HEK293 (cell line): ENCODE results near the gene SPO11.

Experiments used
- CTCF ChIA-PET: fragments of 350-600 bp; formaldehyde crosslinking; extraction: SDS; loops from one replicate; lab custom pipeline; 2021; ENCODE audit warnings: antibody characterized with exemption; lab: Yijun Ruan, JAX
- POLR2A ChIA-PET: fragments of 300-600 bp; formaldehyde crosslinking; extraction: SDS; loops from one replicate; lab custom pipeline; 2020; ENCODE audit warnings: antibody characterized with exemption, inconsistent platforms; lab: Yijun Ruan, JAX
- H3K27ac ChIP-seq: fragments of 200-500 bp; sonication (Bioruptor generic); 2 replicates; pipeline ENCODE4 v1.5.1; 2014; ENCODE audit warnings: low read depth, low read length, control low read depth, inconsistent platforms; ENCODE audit errors: extremely low read depth
- H3K36me3 ChIP-seq, 2 experiments: fragments of 200-500 bp in 1 of 2; sonication (Bioruptor generic) in 1 of 2; 1 replicate in 1 of 2; 2 replicates in 1 of 2; pipeline ENCODE4 v1.5.1; 2014 to 2017; ENCODE audit warnings: inconsistent platforms in 2 of 2, low read length in 2 of 2; ENCODE audit not compliant: control insufficient read depth in 2 of 2, insufficient read depth in 1 of 2
- H3K4me1 ChIP-seq: fragments of 200-500 bp; sonication (Bioruptor generic); 2 replicates; pipeline ENCODE4 v1.5.1; 2014; ENCODE audit warnings: mild to moderate bottlenecking, low read length, inconsistent platforms; ENCODE audit not compliant: control insufficient read depth, insufficient read depth
- H3K4me3 ChIP-seq: 2 replicates; pipeline ENCODE4 v1.5.1; 2011; ENCODE audit warnings: low read depth, mild to moderate bottlenecking, control low read depth, low read length, moderate library complexity
- H3K9me3 ChIP-seq: fragments of 200-500 bp; sonication (Bioruptor generic); 2 replicates; pipeline ENCODE4 v1.5.1; 2014; ENCODE audit warnings: low read depth, low read length, inconsistent platforms; ENCODE audit not compliant: control insufficient read depth, insufficient read depth
- BCL11A ChIP-seq: fragments of 450-650 bp; formaldehyde crosslinking; IDR thresholded peaks from 2 replicates; pipeline ENCODE4 v1.5.1; 2016; ENCODE audit warnings: low read depth, missing biosample characterization, missing genetic modification characterization
- EGR2 ChIP-seq: fragments of 450-650 bp; formaldehyde crosslinking; IDR thresholded peaks from 2 replicates; pipeline ENCODE4 v1.5.1; 2016; ENCODE audit warnings: low read depth, missing biosample characterization, missing genetic modification characterization
- FEZF1 ChIP-seq: fragments of 450-650 bp; formaldehyde crosslinking; IDR thresholded peaks from 2 replicates; pipeline ENCODE4 v1.5.1; 2016; ENCODE audit warnings: missing biosample characterization, missing genetic modification characterization
- GLIS2 ChIP-seq: fragments of 450-650 bp; formaldehyde crosslinking; IDR thresholded peaks from 2 replicates; pipeline ENCODE4 v1.5.1; 2016; ENCODE audit warnings: missing biosample characterization, missing genetic modification characterization
- KLF1 ChIP-seq: fragments of 450-650 bp; formaldehyde crosslinking; IDR thresholded peaks from 2 replicates; pipeline ENCODE4 v1.5.1; 2016; ENCODE audit warnings: missing biosample characterization, missing genetic modification characterization
- KLF8 ChIP-seq: fragments of 450-650 bp; formaldehyde crosslinking; IDR thresholded peaks from 2 replicates; pipeline ENCODE4 v1.5.1; 2016; ENCODE audit warnings: missing biosample characterization, missing genetic modification characterization
- SP2 ChIP-seq: fragments of 450-650 bp; formaldehyde crosslinking; IDR thresholded peaks from 2 replicates; pipeline ENCODE4 v1.5.1; 2016; ENCODE audit warnings: missing biosample characterization, missing genetic modification characterization
- SP7 ChIP-seq: fragments of 450-650 bp; formaldehyde crosslinking; IDR thresholded peaks from 2 replicates; pipeline ENCODE4 v1.5.1; 2016; ENCODE audit warnings: missing biosample characterization, missing genetic modification characterization
- TCF7L2 ChIP-seq: IDR thresholded peaks from 2 replicates; pipeline ENCODE4 v1.6.1; 2011; ENCODE audit warnings: low read depth, mild to moderate bottlenecking, inconsistent platforms, low read length, moderate library complexity, borderline replicate concordance
- ZBTB8A ChIP-seq: fragments of 450-650 bp; formaldehyde crosslinking; IDR thresholded peaks from 2 replicates; pipeline ENCODE4 v1.5.1; 2016; ENCODE audit warnings: missing biosample characterization, missing genetic modification characterization
- ZFHX2 ChIP-seq: fragments of 450-650 bp; formaldehyde crosslinking; conservative IDR thresholded peaks from 2 replicates; pipeline ENCODE4 v1.5.1; 2016; ENCODE audit warnings: missing biosample characterization, missing genetic modification characterization
- ZNF202 ChIP-seq: fragments of 450-650 bp; formaldehyde crosslinking; IDR thresholded peaks from 2 replicates; pipeline ENCODE4 v1.5.1; 2016; ENCODE audit warnings: missing biosample characterization, missing genetic modification characterization, borderline replicate concordance
- ZNF223 ChIP-seq: fragments of 450-650 bp; formaldehyde crosslinking; IDR thresholded peaks from 2 replicates; pipeline ENCODE4 v1.5.1; 2016; ENCODE audit warnings: missing biosample characterization, missing genetic modification characterization
- ZNF24 ChIP-seq: fragments of 450-650 bp; formaldehyde crosslinking; IDR thresholded peaks from 2 replicates; pipeline ENCODE4 v1.5.1; 2016; ENCODE audit warnings: missing biosample characterization, missing genetic modification characterization
- ZNF324 ChIP-seq: fragments of 450-650 bp; formaldehyde crosslinking; IDR thresholded peaks from 2 replicates; pipeline ENCODE4 v1.5.1; 2016; ENCODE audit warnings: missing biosample characterization, missing genetic modification characterization
- ZNF510 ChIP-seq: fragments of 450-650 bp; formaldehyde crosslinking; IDR thresholded peaks from 2 replicates; pipeline ENCODE4 v1.5.1; 2018; ENCODE audit warnings: mild to moderate bottlenecking, missing genetic modification characterization, missing biosample characterization; ENCODE audit not compliant: insufficient replicate concordance
- ZNF529 ChIP-seq: fragments of 450-650 bp; formaldehyde crosslinking; IDR thresholded peaks from 2 replicates; pipeline ENCODE4 v1.5.1; 2017; ENCODE audit warnings: missing genetic modification characterization, missing biosample characterization; ENCODE audit not compliant: insufficient replicate concordance
- ZNF530 ChIP-seq: fragments of 450-650 bp; formaldehyde crosslinking; IDR thresholded peaks from 2 replicates; pipeline ENCODE4 v1.5.1; 2016; ENCODE audit warnings: low read depth, missing biosample characterization, missing genetic modification characterization
- ZNF561 ChIP-seq: fragments of 450-650 bp; IDR thresholded peaks from 2 replicates; pipeline ENCODE4 v1.5.1; 2018; ENCODE audit warnings: missing biosample characterization, missing genetic modification characterization, borderline replicate concordance
- ZNF701 ChIP-seq: fragments of 450-650 bp; formaldehyde crosslinking; IDR thresholded peaks from 2 replicates; pipeline ENCODE4 v1.5.1; 2016; ENCODE audit warnings: missing biosample characterization, missing genetic modification characterization
- ZNF76 ChIP-seq: fragments of 450-650 bp; formaldehyde crosslinking; IDR thresholded peaks from 2 replicates; pipeline ENCODE4; 2016; ENCODE audit warnings: low read depth, missing biosample characterization, missing genetic modification characterization, borderline replicate concordance
- ZNF777 ChIP-seq: fragments of 450-650 bp; formaldehyde crosslinking; IDR thresholded peaks from 2 replicates; pipeline ENCODE4 v1.5.1; 2017; ENCODE audit warnings: missing biosample characterization, missing genetic modification characterization, borderline replicate concordance
- TF ChIP-seq, protein P1 (sequence below): fragments of 450-650 bp; formaldehyde crosslinking; optimal IDR thresholded peaks from 2 replicates; pipeline ENCODE3; 2016; ENCODE audit warnings: missing biosample characterization, mild to moderate bottlenecking, missing genetic modification characterization
- TF ChIP-seq, protein P2 (sequence below): fragments of 450-650 bp; formaldehyde crosslinking; IDR thresholded peaks from 2 replicates; pipeline ENCODE4 v1.5.1; 2016; ENCODE audit warnings: missing biosample characterization, missing genetic modification characterization
- TF ChIP-seq, protein P3 (sequence below): fragments of 450-650 bp; formaldehyde crosslinking; IDR thresholded peaks from 2 replicates; pipeline ENCODE4 v1.5.1; 2016; ENCODE audit warnings: missing biosample characterization, missing genetic modification characterization, low read depth

The SPO11 gene

DNA sequence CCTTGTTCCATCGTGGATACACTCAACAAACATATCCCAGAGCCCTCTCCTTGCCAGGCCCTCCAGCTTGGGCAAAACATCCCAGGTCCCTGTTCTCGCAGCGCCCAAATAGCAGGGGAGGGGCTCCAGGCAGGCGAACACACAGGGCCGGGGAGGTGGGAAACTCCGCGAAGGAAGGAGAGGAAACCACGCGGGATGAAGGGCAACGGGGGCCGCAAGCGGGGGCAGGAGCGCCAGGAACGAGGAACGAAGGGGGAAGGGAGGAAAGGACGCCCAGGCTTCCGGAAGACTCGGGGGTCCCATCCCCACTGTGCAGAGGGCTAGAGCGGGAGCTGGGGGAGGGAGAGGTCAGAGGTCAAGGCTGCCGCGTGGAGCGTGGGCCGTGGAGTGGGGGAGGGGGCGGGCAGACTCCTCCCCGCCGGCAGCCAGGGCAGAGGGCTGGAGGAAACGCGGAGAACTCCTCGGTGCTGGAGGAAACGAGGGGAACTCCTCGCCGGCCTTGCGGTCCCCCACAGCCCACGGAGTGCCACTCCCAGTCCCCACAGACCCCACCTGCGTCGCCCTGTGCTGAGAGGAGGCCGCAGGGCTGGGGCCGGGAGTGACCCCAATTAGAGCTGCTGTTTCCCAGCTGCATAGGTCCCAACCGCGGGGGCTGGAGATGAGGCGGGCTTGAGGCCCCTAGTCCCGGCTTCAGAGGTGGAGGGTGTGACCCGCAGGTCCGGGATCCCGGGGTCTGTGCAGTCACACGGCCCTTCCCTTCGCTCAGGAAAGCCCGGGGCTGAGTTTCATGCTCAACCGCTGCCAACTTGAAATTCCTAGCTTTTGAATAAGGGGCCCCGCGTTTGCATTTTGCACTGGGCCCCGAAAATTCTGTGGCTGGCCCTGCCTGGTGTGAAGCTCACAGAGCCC is 60.3 kb downstream of the SPO11 start:
- Histone ChIP-seq H3K9me3 (no peaks in the 10 kb centered on the region), H3K4me1 (no peaks in the 10 kb centered on the region; the same call in 1 of the 2 replicates), H3K36me3 (peaks cover 0 to 30% of the 10 kb centered on the region in 2 experiments; a peak in 1 of 3 replicates), H3K4me3 (no peak overlapping the region), H3K27ac (no peak overlapping the region; the same call in 1 of the 2 replicates)
- ChIA-PET POLR2A (no interaction called here), CTCF (interaction anchor here (0.9 to 2.4 kb wide), 3 partner anchors 8 to 109 kb away, joined by 5 to 7 read pairs (median 7); no protein-coding TSS in a partner anchor)
- TF ChIP-seq EGR2 (tag by site-specific recombination), result peak; percentile 69
- TF ChIP-seq SP2, result peak; percentile 34; the same call in 1 of the 2 replicates
- peak; percentile 12; the same call in 1 of the 2 replicates for TF ChIP-seq GLIS2
- no peak for TF ChIP-seq ZNF561 (tag by site-specific recombination)
- no peak for TF ChIP-seq FEZF1 (tag by site-specific recombination)
- 0 out of 2 replicates have a peak, but pooled peaks have one; percentile 13 for TF ChIP-seq ZNF777 (tag by site-specific recombination)
- 0 out of 2 replicates have a peak, but pooled peaks have one; percentile 27 for TF ChIP-seq SP7
- peak; percentile 73 for TF ChIP-seq ZFHX2 (tag by site-specific recombination)
- TF ChIP-seq, protein P1, sequence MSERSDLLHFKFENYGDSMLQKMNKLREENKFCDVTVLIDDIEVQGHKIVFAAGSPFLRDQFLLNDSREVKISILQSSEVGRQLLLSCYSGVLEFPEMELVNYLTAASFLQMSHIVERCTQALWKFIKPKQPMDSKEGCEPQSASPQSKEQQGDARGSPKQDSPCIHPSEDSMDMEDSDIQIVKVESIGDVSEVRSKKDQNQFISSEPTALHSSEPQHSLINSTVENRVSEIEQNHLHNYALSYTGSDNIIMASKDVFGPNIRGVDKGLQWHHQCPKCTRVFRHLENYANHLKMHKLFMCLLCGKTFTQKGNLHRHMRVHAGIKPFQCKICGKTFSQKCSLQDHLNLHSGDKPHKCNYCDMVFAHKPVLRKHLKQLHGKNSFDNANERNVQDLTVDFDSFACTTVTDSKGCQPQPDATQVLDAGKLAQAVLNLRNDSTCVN (tag by site-specific recombination), result peak; percentile 17
- TF ChIP-seq ZNF530 (tag by site-specific recombination), result no peak
- TF ChIP-seq BCL11A (tag by site-specific recombination), result peak; percentile 57; the same call in 1 of the 2 replicates
- peak; percentile 7; the same call in 1 of the 2 replicates for TF ChIP-seq ZNF76
- peak; percentile 98 for TF ChIP-seq ZNF202 (tag by site-specific recombination)
- no peak for TF ChIP-seq TCF7L2
- TF ChIP-seq, protein P2, sequence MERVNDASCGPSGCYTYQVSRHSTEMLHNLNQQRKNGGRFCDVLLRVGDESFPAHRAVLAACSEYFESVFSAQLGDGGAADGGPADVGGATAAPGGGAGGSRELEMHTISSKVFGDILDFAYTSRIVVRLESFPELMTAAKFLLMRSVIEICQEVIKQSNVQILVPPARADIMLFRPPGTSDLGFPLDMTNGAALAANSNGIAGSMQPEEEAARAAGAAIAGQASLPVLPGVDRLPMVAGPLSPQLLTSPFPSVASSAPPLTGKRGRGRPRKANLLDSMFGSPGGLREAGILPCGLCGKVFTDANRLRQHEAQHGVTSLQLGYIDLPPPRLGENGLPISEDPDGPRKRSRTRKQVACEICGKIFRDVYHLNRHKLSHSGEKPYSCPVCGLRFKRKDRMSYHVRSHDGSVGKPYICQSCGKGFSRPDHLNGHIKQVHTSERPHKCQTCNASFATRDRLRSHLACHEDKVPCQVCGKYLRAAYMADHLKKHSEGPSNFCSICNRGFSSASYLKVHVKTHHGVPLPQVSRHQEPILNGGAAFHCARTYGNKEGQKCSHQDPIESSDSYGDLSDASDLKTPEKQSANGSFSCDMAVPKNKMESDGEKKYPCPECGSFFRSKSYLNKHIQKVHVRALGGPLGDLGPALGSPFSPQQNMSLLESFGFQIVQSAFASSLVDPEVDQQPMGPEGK (tag by site-specific recombination), result peak; percentile 63; the same call in 1 of the 2 replicates
- TF ChIP-seq ZNF529 (tag by site-specific recombination), result peak; percentile 52

DNA sequence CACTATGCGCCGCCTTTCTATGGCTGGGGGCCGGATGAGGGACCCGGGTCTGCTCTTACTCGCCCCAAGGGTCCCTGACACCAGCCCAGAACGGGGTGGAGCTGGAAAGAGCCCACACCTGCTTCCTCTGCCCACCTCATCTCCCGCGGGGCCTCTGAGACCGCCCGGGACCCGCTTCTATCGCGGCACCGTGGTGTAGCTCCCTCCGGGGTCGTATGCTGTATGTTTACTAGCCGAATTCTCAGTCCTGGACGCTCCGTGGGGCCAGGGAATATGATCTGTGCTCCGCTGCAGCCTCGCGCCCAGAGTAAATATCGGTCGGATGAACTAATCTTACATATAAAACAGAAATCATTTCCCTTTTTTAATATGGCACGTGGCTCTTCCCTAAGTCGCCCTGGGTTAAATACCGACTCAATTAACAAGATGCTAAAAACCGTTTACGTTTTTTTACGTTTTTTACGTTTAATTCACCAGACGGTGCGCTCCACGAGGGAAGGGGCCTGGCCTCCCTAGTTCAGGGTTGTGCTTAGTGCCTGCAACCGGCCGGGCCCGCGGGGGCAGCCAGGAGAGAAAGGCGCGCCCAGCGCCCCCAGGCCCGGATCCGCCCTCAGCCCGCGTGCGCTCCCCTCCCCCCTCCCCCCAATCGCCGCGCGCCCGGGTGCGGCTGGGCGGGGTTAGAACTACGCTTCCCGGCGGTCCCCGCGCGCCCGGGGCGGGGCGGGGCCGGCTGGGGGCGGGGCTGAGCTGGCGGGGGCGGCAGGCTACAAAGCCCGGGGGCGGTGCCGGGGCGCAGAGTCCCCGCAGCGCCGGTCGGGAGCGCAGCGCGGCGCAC is 61.2 kb downstream of the SPO11 start, which contains the start of gene RBM38:
TSS of gene RBM38 (plus strand) at position 793 of the 835 bp plus-strand sequence. CDS start 186 bp downstream, outside the sequence.
- Histone ChIP-seq H3K4me3 (peak within 1 kb of the TSS; percentile 73), H3K4me1 (no peaks in the 10 kb centered on the region; the same call in 1 of the 2 replicates), H3K9me3 (no peaks in the 10 kb centered on the region), H3K36me3 (peaks cover 0 to 35% of the 10 kb centered on the region in 2 experiments; a peak in 1 of 3 replicates), H3K27ac (peak within 1 kb of the TSS; percentile 74; the same call in 1 of the 2 replicates)
- ChIA-PET POLR2A (interaction anchor here (1.0 to 1.2 kb wide), 3 partner anchors 11 to 45 kb away, joined by 3 to 4 read pairs (median 4); no protein-coding TSS in a partner anchor), CTCF (interaction anchor here (0.9 to 1.5 kb wide), 2 partner anchors 9 to 108 kb away, joined by 5 to 7 read pairs; no protein-coding TSS in a partner anchor)
- no peak for TF ChIP-seq ZNF529 (tag by site-specific recombination)
- TF ChIP-seq ZBTB8A (tag by site-specific recombination), result peak; percentile 90
- TF ChIP-seq ZNF324 (tag by site-specific recombination), result no peak
- no peak for TF ChIP-seq ZNF24 (tag by site-specific recombination)
- no peak for TF ChIP-seq ZNF223 (tag by site-specific recombination)
- TF ChIP-seq, protein P3, sequence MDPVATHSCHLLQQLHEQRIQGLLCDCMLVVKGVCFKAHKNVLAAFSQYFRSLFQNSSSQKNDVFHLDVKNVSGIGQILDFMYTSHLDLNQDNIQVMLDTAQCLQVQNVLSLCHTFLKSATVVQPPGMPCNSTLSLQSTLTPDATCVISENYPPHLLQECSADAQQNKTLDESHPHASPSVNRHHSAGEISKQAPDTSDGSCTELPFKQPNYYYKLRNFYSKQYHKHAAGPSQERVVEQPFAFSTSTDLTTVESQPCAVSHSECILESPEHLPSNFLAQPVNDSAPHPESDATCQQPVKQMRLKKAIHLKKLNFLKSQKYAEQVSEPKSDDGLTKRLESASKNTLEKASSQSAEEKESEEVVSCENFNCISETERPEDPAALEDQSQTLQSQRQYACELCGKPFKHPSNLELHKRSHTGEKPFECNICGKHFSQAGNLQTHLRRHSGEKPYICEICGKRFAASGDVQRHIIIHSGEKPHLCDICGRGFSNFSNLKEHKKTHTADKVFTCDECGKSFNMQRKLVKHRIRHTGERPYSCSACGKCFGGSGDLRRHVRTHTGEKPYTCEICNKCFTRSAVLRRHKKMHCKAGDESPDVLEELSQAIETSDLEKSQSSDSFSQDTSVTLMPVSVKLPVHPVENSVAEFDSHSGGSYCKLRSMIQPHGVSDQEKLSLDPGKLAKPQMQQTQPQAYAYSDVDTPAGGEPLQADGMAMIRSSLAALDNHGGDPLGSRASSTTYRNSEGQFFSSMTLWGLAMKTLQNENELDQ (tag by site-specific recombination), result no peak
- no peak for TF ChIP-seq ZNF510
- TF ChIP-seq ZNF701 (tag by site-specific recombination), result no peak
- peak; percentile 78; the same call in 1 of the 2 replicates for TF ChIP-seq KLF8 (tag by site-specific recombination)
- peak; percentile 58 for TF ChIP-seq KLF1 (tag by site-specific recombination)
- TF ChIP-seq, protein P1 (tag by site-specific recombination), result peak; percentile 63
